HepG2 (cell line): ENCODE measurements around the gene MAOB. TPM values are rescaled to one million over a fixed set of nuclear protein-coding genes. Genes with fewer than 3 reads are reported as not detected.

Source experiments
- AGO1 ChIP-seq: fragments of 200-400 bp; formaldehyde crosslinking; IDR thresholded peaks from 2 replicates; pipeline ENCODE4 v1.6.1; 2017; ENCODE audit warnings: mild to moderate bottlenecking, low read depth, low read length, moderate library complexity; ENCODE audit not compliant: poor library complexity, severe bottlenecking
- DR1 ChIP-seq: sonication (generic); formaldehyde crosslinking; IDR thresholded peaks from 2 replicates; pipeline ENCODE4 v1.8.0; 2021; ENCODE audit warnings: mild to moderate bottlenecking, missing genetic modification reagents, inconsistent platforms
- MAFF ChIP-seq: IDR thresholded peaks from 2 replicates; pipeline ENCODE4 v1.6.1; 2011; ENCODE audit warnings: low read depth, low read length, improper control_type of control experiment
- SMAD3 ChIP-seq: sonication (generic); formaldehyde crosslinking; IDR thresholded peaks from 2 replicates; pipeline ENCODE4 v1.4.0; 2020; ENCODE audit warnings: missing genetic modification reagents
- SRSF4 ChIP-seq: fragments of 200-400 bp; formaldehyde crosslinking; IDR thresholded peaks from one replicate; pipeline ENCODE4 v1.6.1; 2018; ENCODE audit warnings: mild to moderate bottlenecking, low read depth, low read length, moderate library complexity; ENCODE audit not compliant: poor library complexity, severe bottlenecking
- ZBTB40 ChIP-seq, 2 experiments: fragments of 450-650 bp in 1 of 2; sonication (generic) in 1 of 2; formaldehyde crosslinking in 1 of 2; IDR thresholded peaks; 2 replicates each; pipeline versions ENCODE4 v1.6.1 to v1.8.0; 2016 to 2022; ENCODE audit warnings: antibody characterized with exemption in 1 of 2, mild to moderate bottlenecking in 1 of 2, missing genetic modification reagents in 1 of 2
- ZFYVE20 ChIP-seq: sonication (generic); formaldehyde crosslinking; IDR thresholded peaks from 2 replicates; pipeline ENCODE4 v1.8.0; 2023; ENCODE audit warnings: low read depth, mild to moderate bottlenecking, moderate library complexity, missing genetic modification reagents, borderline replicate concordance
- ZNF101 ChIP-seq: sonication (generic); formaldehyde crosslinking; IDR thresholded peaks from 2 replicates; pipeline ENCODE4 v1.4.0; 2020; ENCODE audit warnings: mild to moderate bottlenecking, low read depth, missing genetic modification reagents, borderline replicate concordance
- ZNF343 ChIP-seq: sonication (generic); formaldehyde crosslinking; IDR thresholded peaks from 2 replicates; pipeline ENCODE4 v1.4.0; 2020; ENCODE audit warnings: mild to moderate bottlenecking, missing genetic modification reagents
- ZNF451 ChIP-seq: sonication (generic); formaldehyde crosslinking; IDR thresholded peaks from 2 replicates; pipeline ENCODE4 v1.5.0; 2020; ENCODE audit warnings: mild to moderate bottlenecking, missing genetic modification reagents
- ZNF558 ChIP-seq: sonication (generic); formaldehyde crosslinking; IDR thresholded peaks from 2 replicates; pipeline ENCODE4 v1.9.0; 2022; ENCODE audit warnings: mild to moderate bottlenecking, missing genetic modification reagents, borderline replicate concordance
- ZNF607 ChIP-seq: sonication (generic); formaldehyde crosslinking; IDR thresholded peaks from 2 replicates; pipeline ENCODE4 v1.5.1; 2020; ENCODE audit warnings: missing genetic modification reagents, mild to moderate bottlenecking, borderline replicate concordance
- ZNF614 ChIP-seq: IDR thresholded peaks from 2 replicates; pipeline ENCODE4 v1.6.1; 2018; ENCODE audit warnings: missing biosample characterization, missing genetic modification reagents, inconsistent platforms, borderline replicate concordance
- ZNF775 ChIP-seq: sonication (generic); formaldehyde crosslinking; IDR thresholded peaks from 2 replicates; pipeline ENCODE4 v1.4.0; 2020; ENCODE audit warnings: missing genetic modification reagents, mild to moderate bottlenecking, moderate library complexity, borderline replicate concordance
- ZNF800 ChIP-seq: sonication (generic); formaldehyde crosslinking; IDR thresholded peaks from 2 replicates; pipeline ENCODE4 v1.4.0; 2020; ENCODE audit warnings: missing genetic modification reagents
- ZSCAN21 ChIP-seq: sonication (generic); formaldehyde crosslinking; IDR thresholded peaks from 2 replicates; pipeline ENCODE4 v1.8.0; 2022; ENCODE audit warnings: mild to moderate bottlenecking, missing genetic modification reagents, moderate library complexity, borderline replicate concordance
- ZSCAN22 ChIP-seq: sonication (generic); formaldehyde crosslinking; IDR thresholded peaks from 2 replicates; pipeline ENCODE4 v1.4.0; 2020; ENCODE audit warnings: mild to moderate bottlenecking, missing genetic modification reagents
- polyA plus RNA-seq, 8 experiments: library from polyadenylated mRNA; depleted of rRNA in 3 of 8; stranded (reverse) in 7 of 8; unstranded in 1 of 8; fragments of >200 nt; fragmentation: Illumina TruSeq in 4 of 8; extraction: Trizol in 4 of 8; gene quantifications; 2 replicates each; pipeline versions ENCODE4 v1.2.1 to v1.2.3, GENCODE V29; 2011 to 2016; ENCODE audit warnings: low read depth in 4 of 8, missing spikeins in 1 of 8, mixed read lengths in 1 of 8; ENCODE audit not compliant: insufficient read depth in 1 of 8
- total RNA-seq, 5 experiments: library from RNA; depleted of rRNA; stranded (reverse); fragments of >200 nt; fragmentation: Illumina TruSeq; extraction: Trizol; gene quantifications; 2 replicates each; pipeline ENCODE4 v1.2.3, GENCODE V29; 2016; ENCODE audit warnings: low read depth in 1 of 5

MAOB gene
- total and polyA plus RNA-seq, 2 of the 13 experiments (the other 11 are each of a cell fraction or from before 2014, with no cell fraction given) = 11.0 to 19.0 TPM

GRCh38 chrX:43881410-43882293 lies 598 bp downstream of the MAOB start (continued):
- no peak for TF ChIP-seq ZBTB40 (IDR thresholded peaks at IDR 0.05)
- no peak for TF ChIP-seq ZBTB40 (CRISPR knock-in tag; IDR thresholded peaks at IDR 0.05)
- TF ChIP-seq ZSCAN21 = no peak
- no peak for TF ChIP-seq ZNF800 (CRISPR knock-in tag)
- no peak for TF ChIP-seq ZNF614 (CRISPR knock-in tag)
- no peak for TF ChIP-seq ZNF607
- TF ChIP-seq ZNF101 = no peak
- no peak for TF ChIP-seq ZFYVE20 (CRISPR knock-in tag)
- TF ChIP-seq ZSCAN22 (CRISPR knock-in tag) = no peak
- no peak for TF ChIP-seq ZNF775 (CRISPR knock-in tag)
- TF ChIP-seq ZNF451 (CRISPR knock-in tag) = 0 out of 2 replicates have a peak, but pooled peaks have one; percentile 45
- no peak; the same call in 1 of the 2 replicates for TF ChIP-seq SMAD3 (CRISPR knock-in tag)
- TF ChIP-seq MAFF = no peak
- TF ChIP-seq AGO1 = no peak
- TF ChIP-seq DR1 = no peak
- no peak for TF ChIP-seq SRSF4
- no peak for TF ChIP-seq ZNF343 (CRISPR knock-in tag)
- no peak for TF ChIP-seq ZNF558
